ENCODE data around the gene RAPGEF5.

Gene RAPGEF5

GRCh38 chr7:22189230-22189629, 167.7 kb downstream of the RAPGEF5 start:
- no peak for DNase-seq (ENCODE audit: low spot score)
- in situ Hi-C loops (cut with MboI; ENCODE audit: low sequenced_read_pairs, unreplicated experiment), result no loop called here
- no peak for TF ChIP-seq CTCF (IDR thresholded peaks at IDR 0.05; ENCODE audit: borderline replicate concordance, control extremely low read depth, extremely low read depth, insufficient read depth, missing control alignments)

DNA sequence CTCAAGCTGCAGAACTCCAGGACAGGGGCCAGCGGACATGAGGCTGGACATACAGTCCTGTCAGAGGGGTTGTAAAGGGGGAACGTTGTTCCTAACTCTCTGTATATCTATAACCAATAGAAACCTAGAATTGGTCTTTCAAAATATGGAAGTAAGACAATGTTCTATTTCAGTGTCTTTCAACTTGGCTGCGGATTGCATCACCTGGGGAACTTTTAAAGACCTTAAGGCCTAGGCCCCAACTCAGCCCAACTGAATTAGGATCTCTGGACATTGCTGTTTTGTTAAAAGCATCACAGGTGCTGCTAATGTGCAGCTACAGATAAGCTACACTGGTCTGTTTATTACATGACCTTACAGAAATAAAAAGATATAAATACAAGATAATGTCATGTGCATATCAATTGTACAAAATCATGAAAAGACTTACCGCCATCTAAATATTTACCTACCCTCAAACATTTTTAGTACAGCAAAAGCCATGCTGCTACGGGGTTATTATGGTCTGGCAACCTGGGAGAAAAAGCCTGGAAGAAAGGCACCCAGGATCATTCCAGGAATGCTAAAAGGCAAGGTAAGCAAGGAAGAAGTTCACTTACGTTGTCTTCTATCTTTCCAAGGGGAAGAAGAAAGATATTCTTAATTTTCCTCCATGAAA, 169.1 kb downstream of the RAPGEF5 start:
- no peak for DNase-seq (ENCODE audit: low spot score)
- in situ Hi-C loops (cut with MboI; ENCODE audit: low sequenced_read_pairs, unreplicated experiment), result no loop called here
- no peak for TF ChIP-seq CTCF (IDR thresholded peaks at IDR 0.05; ENCODE audit: borderline replicate concordance, control extremely low read depth, extremely low read depth, insufficient read depth, missing control alignments)

- DNase-seq (ENCODE audit: low spot score), result no peak
- in situ Hi-C loops (cut with MboI; ENCODE audit: low sequenced_read_pairs, unreplicated experiment), result no loop called here
- no peak for TF ChIP-seq CTCF (IDR thresholded peaks at IDR 0.05; ENCODE audit: borderline replicate concordance, control extremely low read depth, extremely low read depth, insufficient read depth, missing control alignments)
Measured at GRCh38 chr7:22185559-22185958, 171.4 kb downstream of the RAPGEF5 start.

- DNase-seq (ENCODE audit: low spot score), result no peak
- TF ChIP-seq CTCF (IDR thresholded peaks at IDR 0.05; ENCODE audit: borderline replicate concordance, control extremely low read depth, extremely low read depth, insufficient read depth, missing control alignments), result no peak
- in situ Hi-C loops (cut with MboI; ENCODE audit: low sequenced_read_pairs, unreplicated experiment), result no loop called here
Measured at GRCh38 chr7:22184549-22185199, 172.3 kb downstream of the RAPGEF5 start.

GRCh38 chr7:22183522-22184280, 173.3 kb downstream of the RAPGEF5 start:
- in situ Hi-C loops (cut with MboI; ENCODE audit: low sequenced_read_pairs, unreplicated experiment), result no loop called here
- no peak for DNase-seq (ENCODE audit: low spot score)
- no peak for TF ChIP-seq CTCF (IDR thresholded peaks at IDR 0.05; ENCODE audit: borderline replicate concordance, control extremely low read depth, extremely low read depth, insufficient read depth, missing control alignments)

- in situ Hi-C loops (cut with MboI; ENCODE audit: low sequenced_read_pairs, unreplicated experiment), result no loop called here
- no peak for DNase-seq (ENCODE audit: low spot score)
- TF ChIP-seq CTCF (IDR thresholded peaks at IDR 0.05; ENCODE audit: borderline replicate concordance, control extremely low read depth, extremely low read depth, insufficient read depth, missing control alignments), result no peak
Measured at GRCh38 chr7:22182149-22182548, 174.8 kb downstream of the RAPGEF5 start.
